Activated naive CD8-positive, alpha-beta T cell treated with anti-CD3 and anti-CD28 coated beads, Interleukin-2, amount 50 U/mL, for 16 hours (primary cell): ENCODE results near the gene RIOK2.
A peak's percentile ranks its signal among the peaks of the same experiment; 100 is the strongest.
"Not testable (repeated sequence)": the region's sequence is repeated elsewhere in the genome, so short reads cannot be mapped to it uniquely, and the experiment has no call there.

Experiments
- DNase-seq: peaks from one replicate; pipeline ENCODE4 v3.0.0-alpha.2; 2020; ENCODE audit warnings: low read depth, low spot score

RIOK2 gene

DNA sequence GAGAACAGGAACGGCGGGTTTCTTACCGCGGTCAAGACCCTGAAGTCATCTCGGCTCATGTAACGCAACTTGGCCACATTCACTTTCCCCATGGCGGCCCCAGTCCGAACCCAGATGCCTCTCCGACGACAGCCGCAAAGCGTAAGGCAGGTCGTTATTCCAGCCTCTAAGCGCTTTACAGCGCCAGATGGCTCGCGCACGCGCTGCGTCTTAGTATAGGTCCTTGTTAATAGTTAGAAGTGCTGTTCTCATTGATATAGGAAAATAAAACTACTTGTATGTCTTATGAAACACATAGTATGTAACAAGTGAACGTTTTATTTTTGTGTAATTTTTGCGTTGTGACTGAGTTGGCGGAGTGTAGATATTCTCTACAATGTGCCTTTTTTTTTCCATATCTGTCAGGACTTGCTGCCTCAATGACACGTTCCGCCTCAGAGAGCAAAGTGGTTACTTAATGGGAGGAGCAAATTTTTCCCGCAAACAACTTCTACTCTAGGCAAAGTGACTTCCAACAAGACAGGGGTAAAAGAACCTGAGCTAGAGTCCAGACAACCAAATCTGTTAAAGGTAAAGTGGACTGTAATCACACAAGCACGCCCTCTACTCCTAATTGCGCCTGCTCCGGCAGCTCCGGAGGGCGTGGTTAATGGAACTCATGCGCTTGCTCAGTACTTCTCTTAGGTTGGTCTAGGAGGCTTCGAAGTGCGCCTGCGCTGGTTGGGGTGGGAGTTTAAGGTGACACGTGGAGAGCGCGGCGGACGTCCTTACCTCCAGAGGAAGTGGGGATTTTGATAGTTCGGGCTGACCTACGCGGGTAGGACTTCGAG is at the start of gene RIOK2:
Gene RIOK2, minus strand, starts transcription at position 148 of the 830 bp plus-strand sequence. Its CDS starts 56 bp downstream, at position 92.
- DNase-seq = peak; percentile 91

DNA sequence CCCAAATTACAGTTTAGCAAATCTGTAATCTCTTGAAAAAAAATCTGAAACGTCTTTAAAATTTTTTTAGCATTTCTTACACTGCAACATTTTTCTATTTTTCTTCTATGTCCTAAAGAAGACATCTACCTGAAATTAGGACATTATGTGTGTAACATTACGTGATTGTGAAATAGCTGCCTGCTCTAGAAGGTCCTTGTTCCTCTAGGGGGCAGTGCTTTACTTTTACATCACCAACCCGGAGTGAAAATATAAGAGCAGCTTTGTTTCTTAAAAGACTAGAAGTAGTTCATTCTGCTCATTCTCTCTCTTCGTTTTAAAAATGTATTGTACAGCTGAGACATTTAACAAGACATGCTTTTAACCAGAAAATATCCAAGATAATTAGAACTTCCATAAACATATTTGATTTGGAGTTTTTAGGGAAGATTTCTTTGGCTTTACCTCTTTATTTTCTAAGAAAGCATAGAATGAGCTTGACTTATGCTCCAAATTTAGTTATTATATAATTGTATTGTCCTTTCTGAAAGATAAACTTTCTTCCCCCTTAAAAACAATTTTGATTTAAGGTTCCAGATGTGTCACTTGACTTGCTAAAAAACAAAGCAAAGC is 48.1 kb upstream of the RIOK2 start:
- DNase-seq = no peak

DNA sequence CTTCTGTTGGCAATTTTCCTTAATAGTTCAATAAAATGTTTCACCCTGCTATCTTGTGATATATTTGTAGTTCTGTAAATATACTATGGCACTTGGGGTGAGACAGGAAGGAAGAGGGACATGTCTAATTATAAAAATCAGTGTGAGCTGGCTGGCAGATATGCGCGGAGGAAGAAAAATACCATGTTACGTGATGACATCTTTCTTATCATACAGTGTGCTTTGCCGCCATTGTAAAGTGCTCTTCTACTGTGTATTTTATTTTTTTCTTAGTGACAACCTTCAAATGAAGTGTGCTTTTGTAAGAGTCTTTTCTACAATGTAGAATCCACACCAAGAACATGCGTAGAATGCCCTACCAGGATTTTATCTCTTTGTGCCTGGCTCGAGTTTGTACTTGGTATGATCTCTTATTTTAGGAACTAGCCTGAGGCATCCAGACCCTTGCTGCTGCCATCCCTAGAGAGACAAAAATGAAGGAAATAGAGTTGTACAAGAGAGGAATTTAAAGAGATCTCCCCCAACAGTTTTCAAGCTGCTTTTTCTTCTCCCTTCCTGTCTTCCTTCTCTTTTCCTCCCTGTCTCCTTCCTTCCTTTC is 46.7 kb upstream of the RIOK2 start:
- no peak for DNase-seq

GRCh38 chr5:97229196-97229595 is 46.1 kb upstream of the RIOK2 start:
- DNase-seq = no peak

DNA sequence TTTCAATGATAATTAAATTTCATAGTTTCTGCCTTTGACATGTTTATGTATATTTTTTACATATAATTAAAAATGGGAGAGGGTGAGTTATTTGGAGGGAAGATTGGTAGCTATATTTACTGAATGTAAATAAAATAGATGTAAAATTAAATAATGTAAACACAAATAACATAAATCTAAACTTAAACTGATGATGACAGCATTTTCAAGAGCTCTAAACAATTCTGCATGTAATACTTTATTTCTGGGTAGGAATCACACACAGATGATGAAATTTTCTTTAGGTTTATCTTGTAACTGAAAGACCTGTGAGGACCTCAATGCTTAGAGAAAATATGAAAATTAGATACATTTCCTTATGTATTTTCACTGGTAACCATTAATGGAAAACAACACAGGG is 42.2 kb upstream of the RIOK2 start:
- no peak for DNase-seq

- no peak for DNase-seq
Measured at GRCh38 chr5:97224112-97224750, 41.2 kb upstream of the RIOK2 start.

GRCh38 chr5:97223596-97223995 is 40.5 kb upstream of the RIOK2 start:
- no peak for DNase-seq

DNA sequence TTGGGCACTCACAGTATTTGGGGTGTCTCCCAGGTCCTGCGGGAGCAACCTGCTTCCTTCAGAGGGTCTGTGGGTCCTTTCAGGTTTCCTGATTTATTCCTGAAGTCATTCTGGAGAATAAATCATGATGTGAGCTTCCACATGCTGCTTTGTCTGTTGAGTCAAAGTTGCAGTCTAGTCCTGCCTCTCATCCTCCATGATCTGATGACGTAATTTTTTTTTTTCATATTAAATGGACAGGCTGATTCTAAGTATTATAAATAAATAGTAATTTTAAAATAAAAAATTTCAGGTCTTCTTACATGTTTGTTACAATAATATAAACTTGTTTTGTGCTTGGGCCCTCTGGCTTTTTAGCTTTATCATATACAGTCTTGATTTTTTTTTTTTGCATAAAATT is 26.3 kb upstream of the RIOK2 start:
- DNase-seq = no peak

- DNase-seq = no peak
Measured at GRCh38 chr5:97208714-97209113, 25.7 kb upstream of the RIOK2 start.

GRCh38 chr5:97208184-97208713 is 25.2 kb upstream of the RIOK2 start:
- DNase-seq = no peak

DNA sequence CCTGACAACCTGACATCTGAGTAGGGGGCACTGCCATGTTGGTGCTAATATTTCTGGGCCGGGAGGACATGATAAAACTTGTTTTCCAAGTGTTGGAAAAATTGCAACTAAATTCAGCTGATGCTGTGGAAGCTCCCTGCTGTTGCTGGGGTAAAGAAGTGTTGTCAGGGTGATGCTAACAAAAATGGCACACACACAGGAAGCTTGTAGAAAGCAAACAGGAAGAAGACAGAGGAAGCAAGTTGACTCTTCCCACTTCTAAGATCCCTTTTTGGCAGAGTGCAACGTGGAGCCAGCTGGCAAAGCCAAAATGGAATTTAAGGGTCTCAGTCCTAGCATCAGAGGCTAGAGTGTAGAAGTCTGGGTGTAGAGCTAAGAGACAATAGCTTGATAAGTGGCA is 11.3 kb upstream of the RIOK2 start:
- no peak for DNase-seq

DNA sequence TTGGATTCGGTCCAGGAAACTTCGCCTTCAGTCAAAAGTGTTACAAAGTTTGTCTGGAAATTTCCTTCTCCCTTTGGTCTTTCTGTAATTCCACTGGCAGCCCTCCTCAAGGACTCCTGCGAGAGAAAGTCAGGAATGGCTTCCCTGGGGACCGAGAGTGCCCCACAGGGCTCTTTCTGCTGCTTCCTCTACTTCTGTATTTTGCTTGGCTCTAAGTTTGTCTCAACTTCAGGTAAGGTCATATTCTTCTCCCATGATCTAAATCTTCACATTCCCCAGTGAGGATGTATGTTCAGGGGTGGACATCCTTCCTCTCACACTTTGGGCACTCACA is 10.3 kb upstream of the RIOK2 start:
- no peak for DNase-seq

DNA sequence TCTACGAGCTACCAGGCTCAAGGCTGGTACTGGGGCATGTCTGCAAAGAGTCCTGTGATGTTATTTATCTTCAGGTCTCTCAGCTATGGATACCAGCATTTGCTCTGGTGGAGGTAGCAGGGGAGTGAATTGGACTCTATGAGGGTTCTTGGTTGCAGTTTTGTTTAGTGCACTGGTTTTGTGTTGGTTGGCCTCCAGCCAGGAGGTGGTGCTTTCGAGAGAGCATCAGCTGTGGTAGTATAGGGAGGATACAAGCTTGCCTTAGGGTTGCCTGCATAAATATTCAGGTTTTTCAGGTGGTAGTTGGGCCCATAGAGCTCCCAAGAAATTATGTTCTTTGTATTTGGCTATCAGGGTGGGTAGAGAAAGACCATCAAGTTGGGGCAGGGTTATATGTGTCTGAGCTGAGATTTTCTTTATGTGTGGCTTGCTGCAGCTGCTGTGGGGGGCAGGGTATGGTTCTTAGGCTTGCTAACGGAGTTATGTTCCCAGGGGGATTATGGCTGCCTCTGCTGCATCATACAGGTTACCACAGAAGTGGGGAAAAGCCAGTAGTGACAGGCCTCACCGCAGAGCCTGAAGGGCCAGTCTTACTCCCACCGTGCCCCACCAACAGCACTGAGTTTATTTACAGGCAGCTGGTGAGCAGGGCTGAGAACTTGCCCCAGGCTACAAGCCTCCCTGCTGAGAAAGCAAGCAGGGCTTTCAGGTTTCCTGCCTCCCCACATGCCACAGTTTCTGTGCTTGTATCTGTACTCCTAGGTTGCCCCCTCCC is 9.7 kb upstream of the RIOK2 start:
- no peak for DNase-seq

DNA sequence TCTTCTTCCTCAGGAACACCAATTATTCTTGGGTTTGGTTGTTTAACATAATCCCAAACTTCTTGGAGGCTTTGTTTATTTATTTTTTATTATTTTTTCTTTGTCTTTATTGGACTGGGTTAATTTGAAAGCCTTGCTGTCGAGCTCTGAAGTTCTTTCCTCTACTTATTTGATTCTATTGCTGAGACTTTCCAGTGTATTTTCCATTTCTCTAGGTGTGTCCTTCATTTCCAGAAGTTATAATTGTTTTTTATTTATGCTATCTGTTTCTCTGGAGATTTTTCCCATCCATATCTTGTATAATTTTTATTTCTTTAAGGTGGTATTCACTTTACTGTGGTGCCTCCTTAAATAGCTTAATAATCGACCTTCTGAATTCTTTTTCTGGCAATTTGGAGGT is 8.8 kb upstream of the RIOK2 start:
- no peak for DNase-seq

DNA sequence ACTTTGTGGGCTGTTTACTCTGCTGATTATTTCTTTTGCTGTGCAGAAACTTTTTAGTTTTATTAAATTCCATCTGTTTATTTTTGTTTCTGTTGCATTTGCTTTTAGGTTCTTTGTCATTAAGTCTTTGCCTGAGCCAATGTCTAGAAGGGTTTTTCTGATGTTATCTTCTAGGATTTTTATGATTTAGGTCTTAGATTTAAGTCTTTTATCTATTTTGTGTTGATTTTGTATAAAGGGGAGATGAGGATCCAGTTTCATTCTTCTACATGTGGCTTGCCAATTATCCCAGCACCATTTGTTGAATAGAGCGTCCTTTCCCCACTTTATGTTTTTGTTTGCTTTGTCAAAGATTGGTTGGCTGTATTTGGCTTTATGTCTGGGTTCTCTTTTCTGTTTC is 6.5 kb upstream of the RIOK2 start:
- DNase-seq = not testable (repeated sequence)

- DNase-seq = no peak
Measured at GRCh38 chr5:97183930-97184213, 825 bp upstream of the RIOK2 start.

DNA sequence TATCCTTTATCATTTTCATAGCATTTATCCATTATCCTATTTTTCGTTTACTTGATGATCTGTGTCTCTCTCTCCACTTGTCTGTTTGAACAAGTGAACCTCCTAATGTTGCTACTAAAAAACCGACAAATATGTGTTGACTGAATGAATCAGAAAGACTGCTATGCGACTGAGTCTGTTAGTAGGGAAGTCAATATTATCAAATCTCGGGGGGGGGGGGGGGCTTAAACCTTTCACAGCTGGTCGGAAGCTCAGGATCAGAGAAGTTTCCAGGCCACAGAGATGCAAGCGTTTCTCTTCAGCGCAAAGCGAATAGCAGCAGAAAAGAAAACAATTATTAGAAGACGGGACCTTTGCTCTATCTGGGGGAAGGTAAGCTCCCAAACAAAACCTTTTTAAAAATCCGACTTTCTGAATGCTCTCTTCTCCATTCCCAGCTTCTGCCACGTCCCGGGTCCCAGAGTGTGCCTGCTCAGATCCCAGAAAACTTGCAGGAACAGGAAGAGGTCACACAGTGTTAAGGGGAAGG is 412 bp downstream of the RIOK2 start:
- no peak for DNase-seq

- DNase-seq = no peak
Measured at GRCh38 chr5:97181856-97182545, 1.0 kb downstream of the RIOK2 start.

DNA sequence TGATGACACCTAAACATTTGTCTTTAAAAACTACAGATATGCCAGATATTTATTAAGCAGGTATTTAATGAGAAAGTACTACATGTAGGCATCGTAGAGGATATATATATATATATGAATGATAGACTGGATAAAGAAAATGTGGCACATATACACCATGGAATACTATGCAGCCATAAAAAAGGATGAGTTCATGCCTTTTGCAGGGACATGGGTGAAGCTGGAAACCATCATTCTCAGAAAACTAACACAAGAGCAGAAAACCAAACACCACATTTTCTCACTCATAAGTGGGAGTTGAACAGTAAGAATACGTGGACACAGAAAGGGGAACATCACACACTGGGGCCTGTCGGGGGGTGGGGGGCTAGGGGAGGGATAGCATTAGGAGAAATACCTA is 3.6 kb downstream of the RIOK2 start:
- DNase-seq = not testable (repeated sequence)

DNA sequence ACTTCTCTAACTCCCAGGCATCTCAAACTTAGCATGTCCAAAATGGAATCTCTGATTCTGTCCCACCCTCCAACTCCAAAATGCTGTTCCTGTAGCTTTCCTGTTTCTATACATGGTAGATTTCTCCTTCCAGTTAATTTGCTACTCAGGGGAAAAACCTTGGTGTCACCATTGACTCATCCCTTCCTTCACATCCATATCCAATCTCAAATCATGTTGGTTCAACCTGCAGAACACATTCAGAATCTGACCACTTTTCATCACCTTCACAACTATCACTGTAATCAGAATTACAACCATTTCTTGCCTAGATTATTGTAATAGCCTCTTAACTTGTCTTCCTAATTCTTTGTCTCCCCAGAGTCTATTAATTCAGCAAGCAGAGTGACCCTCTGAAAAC is 10.8 kb downstream of the RIOK2 start:
- DNase-seq = no peak

DNA sequence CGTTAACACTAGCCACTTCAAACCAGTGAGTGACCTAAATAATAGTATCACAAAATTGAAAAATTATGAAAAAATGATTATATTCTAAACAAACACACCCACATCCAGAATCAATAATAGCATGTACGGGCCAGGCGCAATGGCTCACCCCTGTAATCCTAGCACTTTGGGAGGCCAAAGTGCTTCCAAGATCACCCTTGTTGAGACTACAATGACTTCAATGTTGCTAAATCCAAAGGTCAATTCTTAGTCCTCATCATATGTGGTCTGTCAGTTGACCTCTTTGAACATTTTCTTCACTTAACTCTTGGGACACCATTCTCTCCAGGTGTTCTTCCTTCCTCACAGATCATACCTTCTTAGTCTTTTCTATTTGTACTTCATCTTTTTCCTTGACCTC is 11.3 kb downstream of the RIOK2 start:
- DNase-seq = no peak
